ENCODE data around the gene TPM2.

- TF ChIP-seq CTCF (IDR thresholded peaks at IDR 0.05) (no peak), POLR2AphosphoS5 (IDR thresholded peaks at IDR 0.05; ENCODE audit: low read depth, low read length) (no peak), SIN3A (IDR thresholded peaks at IDR 0.05; ENCODE audit: borderline replicate concordance, insufficient read depth, low read depth, low read length) (no peak)
Measured at GRCh38 chr9:35705836-35706430, 16.2 kb upstream of the TPM2 start.

Data from Panc1 (cell line).